HepG2 (cell line): ENCODE results near the gene KLHL12. TPM values are rescaled to one million over a fixed set of nuclear protein-coding genes. Genes with fewer than 3 reads are reported as not detected.
A peak's percentile ranks its signal among the peaks of the same experiment; 100 is the strongest.

ENCODE experiments used
- FOXC1 ChIP-seq: sonication (generic); formaldehyde crosslinking; IDR thresholded peaks from 2 replicates; pipeline ENCODE4 v1.8.0; 2022; ENCODE audit warnings: mild to moderate bottlenecking, missing genetic modification reagents, borderline replicate concordance
- HCFC1 ChIP-seq: fragments of 150-350 bp; IDR thresholded peaks from 2 replicates; pipeline ENCODE4 v1.6.1; 2014; ENCODE audit warnings: low read depth, low read length
- MAF1 ChIP-seq: sonication (generic); formaldehyde crosslinking; IDR thresholded peaks from 2 replicates; pipeline ENCODE4 v1.5.0; 2020; ENCODE audit warnings: missing genetic modification reagents, borderline replicate concordance
- MED1 ChIP-seq: sonication (generic); formaldehyde crosslinking; IDR thresholded peaks from 2 replicates; pipeline ENCODE4 v1.4.0; 2020; ENCODE audit warnings: missing genetic modification reagents
- MTF1 ChIP-seq: sonication (generic); formaldehyde crosslinking; IDR thresholded peaks from 2 replicates; pipeline ENCODE4 v1.5.0; 2020; ENCODE audit warnings: missing genetic modification reagents
- SAP130 ChIP-seq: IDR thresholded peaks from 2 replicates; pipeline ENCODE4 v1.6.1; 2016; ENCODE audit warnings: low read depth
- SNAPC2 ChIP-seq: sonication (generic); formaldehyde crosslinking; IDR thresholded peaks from 2 replicates; pipeline ENCODE4 v1.8.1; 2022; ENCODE audit warnings: mild to moderate bottlenecking, missing genetic modification reagents
- ZNF337 ChIP-seq: sonication (generic); formaldehyde crosslinking; IDR thresholded peaks from 2 replicates; pipeline ENCODE4 v1.5.1; 2020; ENCODE audit warnings: missing genetic modification reagents, low read depth, mild to moderate bottlenecking, borderline replicate concordance
- ZNF501 ChIP-seq: sonication (generic); formaldehyde crosslinking; IDR thresholded peaks from 2 replicates; pipeline ENCODE4 v1.5.1; 2020; ENCODE audit warnings: mild to moderate bottlenecking, moderate library complexity, missing genetic modification reagents
- ZNF549 ChIP-seq: sonication (generic); formaldehyde crosslinking; IDR thresholded peaks from 2 replicates; pipeline ENCODE4 v1.5.0; 2020; ENCODE audit warnings: missing genetic modification reagents
- ZNF782 ChIP-seq: sonication (generic); formaldehyde crosslinking; IDR thresholded peaks from 2 replicates; pipeline ENCODE4 v1.4.0; 2020; ENCODE audit warnings: missing genetic modification reagents, mild to moderate bottlenecking, borderline replicate concordance
- ZSCAN9 ChIP-seq: IDR thresholded peaks from 2 replicates; pipeline ENCODE4 v1.6.1; 2016; ENCODE audit warnings: borderline replicate concordance
- polyA plus RNA-seq, 8 experiments: library from polyadenylated mRNA; depleted of rRNA in 3 of 8; stranded (reverse) in 7 of 8; unstranded in 1 of 8; fragments of >200 nt; fragmentation: Illumina TruSeq in 4 of 8; extraction: Trizol in 4 of 8; gene quantifications; 2 replicates each; pipeline versions ENCODE4 v1.2.1 to v1.2.3, GENCODE V29; 2011 to 2016; ENCODE audit warnings: low read depth in 4 of 8, missing spikeins in 1 of 8, mixed read lengths in 1 of 8; ENCODE audit not compliant: insufficient read depth in 1 of 8
- total RNA-seq, 5 experiments: library from RNA; depleted of rRNA; stranded (reverse); fragments of >200 nt; fragmentation: Illumina TruSeq; extraction: Trizol; gene quantifications; 2 replicates each; pipeline ENCODE4 v1.2.3, GENCODE V29; 2016; ENCODE audit warnings: low read depth in 1 of 5
- TF ChIP-seq, protein P1 (sequence below): sonication (generic); formaldehyde crosslinking; IDR thresholded peaks from 2 replicates; pipeline ENCODE4 v1.8.0; 2022; ENCODE audit warnings: low read depth, missing genetic modification reagents
- TF ChIP-seq, protein P2 (sequence below): sonication (generic); formaldehyde crosslinking; IDR thresholded peaks from 2 replicates; pipeline ENCODE4 v1.4.0; 2020; ENCODE audit warnings: mild to moderate bottlenecking, missing genetic modification reagents
- TF ChIP-seq, protein P3 (sequence below): IDR thresholded peaks from 2 replicates; pipeline ENCODE4 v1.6.1; 2016; ENCODE audit warnings: missing biosample characterization, missing genetic modification reagents, low read depth
- TF ChIP-seq, protein P4 (sequence below): sonication (generic); formaldehyde crosslinking; IDR thresholded peaks from 2 replicates; pipeline ENCODE4 v1.4.0; 2020; ENCODE audit warnings: missing genetic modification reagents; ENCODE audit errors: not compliant biosample characterization

The KLHL12 gene
- total and polyA plus RNA-seq, 2 of the 13 experiments (the other 11 are each of a cell fraction or from before 2014, with no cell fraction given), result 19.2 to 25.2 TPM

DNA sequence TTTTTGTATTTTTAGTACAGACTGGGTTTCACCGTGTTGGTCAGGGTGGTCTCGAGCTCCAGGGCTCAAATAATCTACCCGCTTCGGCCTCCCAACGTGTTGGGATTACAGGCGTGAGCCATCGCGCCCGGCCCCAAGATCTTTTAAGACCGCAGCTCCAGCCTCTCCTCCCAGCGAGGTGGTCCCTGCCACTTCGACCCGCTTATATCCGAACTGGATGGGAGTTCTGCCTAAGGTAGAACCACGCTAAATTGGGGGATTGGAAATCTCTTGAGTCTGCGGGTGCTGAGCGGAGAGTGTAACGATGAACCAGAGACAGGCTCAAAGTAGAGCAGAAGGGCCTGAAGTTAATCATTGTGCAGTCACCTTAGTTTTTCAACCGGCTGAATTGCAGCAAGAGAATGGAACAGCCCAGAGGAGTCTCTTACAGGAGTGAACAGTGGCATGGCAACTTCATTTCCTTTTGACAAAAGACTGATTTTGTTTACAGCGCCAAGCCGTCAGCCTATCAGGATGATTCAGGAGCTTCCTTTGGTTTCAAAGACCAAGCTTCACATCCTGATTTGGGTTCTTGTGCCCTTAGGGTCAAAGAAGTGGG lies 40.7 kb upstream of the KLHL12 start (continued):
- TF ChIP-seq, protein P1, sequence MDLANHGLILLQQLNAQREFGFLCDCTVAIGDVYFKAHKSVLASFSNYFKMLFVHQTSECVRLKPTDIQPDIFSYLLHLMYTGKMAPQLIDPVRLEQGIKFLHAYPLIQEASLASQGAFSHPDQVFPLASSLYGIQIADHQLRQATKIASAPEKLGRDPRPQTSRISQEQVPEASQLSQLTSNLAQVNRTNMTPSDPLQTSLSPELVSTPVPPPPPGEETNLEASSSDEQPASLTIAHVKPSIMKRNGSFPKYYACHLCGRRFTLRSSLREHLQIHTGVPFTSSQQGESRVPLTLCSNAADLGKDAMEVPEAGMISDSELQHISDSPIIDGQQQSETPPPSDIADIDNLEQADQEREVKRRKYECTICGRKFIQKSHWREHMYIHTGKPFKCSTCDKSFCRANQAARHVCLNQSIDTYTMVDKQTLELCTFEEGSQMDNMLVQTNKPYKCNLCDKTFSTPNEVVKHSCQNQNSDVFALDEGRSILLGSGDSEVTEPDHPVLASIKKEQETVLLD, result no peak
- TF ChIP-seq, protein P2, sequence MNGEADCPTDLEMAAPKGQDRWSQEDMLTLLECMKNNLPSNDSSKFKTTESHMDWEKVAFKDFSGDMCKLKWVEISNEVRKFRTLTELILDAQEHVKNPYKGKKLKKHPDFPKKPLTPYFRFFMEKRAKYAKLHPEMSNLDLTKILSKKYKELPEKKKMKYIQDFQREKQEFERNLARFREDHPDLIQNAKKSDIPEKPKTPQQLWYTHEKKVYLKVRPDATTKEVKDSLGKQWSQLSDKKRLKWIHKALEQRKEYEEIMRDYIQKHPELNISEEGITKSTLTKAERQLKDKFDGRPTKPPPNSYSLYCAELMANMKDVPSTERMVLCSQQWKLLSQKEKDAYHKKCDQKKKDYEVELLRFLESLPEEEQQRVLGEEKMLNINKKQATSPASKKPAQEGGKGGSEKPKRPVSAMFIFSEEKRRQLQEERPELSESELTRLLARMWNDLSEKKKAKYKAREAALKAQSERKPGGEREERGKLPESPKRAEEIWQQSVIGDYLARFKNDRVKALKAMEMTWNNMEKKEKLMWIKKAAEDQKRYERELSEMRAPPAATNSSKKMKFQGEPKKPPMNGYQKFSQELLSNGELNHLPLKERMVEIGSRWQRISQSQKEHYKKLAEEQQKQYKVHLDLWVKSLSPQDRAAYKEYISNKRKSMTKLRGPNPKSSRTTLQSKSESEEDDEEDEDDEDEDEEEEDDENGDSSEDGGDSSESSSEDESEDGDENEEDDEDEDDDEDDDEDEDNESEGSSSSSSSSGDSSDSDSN (CRISPR knock-in tag), result no peak
- TF ChIP-seq MED1 (no peak), ZSCAN9 (CRISPR knock-in tag) (no peak), ZNF549 (no peak), ZNF337 (no peak), SNAPC2 (CRISPR knock-in tag) (no peak), ZNF782 (CRISPR knock-in tag) (0 out of 2 replicates have a peak, but pooled peaks have one; percentile 46), FOXC1 (CRISPR knock-in tag) (0 out of 2 replicates have a peak, but pooled peaks have one; percentile 25), HCFC1 (no peak), MAF1 (CRISPR knock-in tag) (no peak), MTF1 (CRISPR knock-in tag) (no peak), SAP130 (CRISPR knock-in tag) (peak; percentile 69), ZNF501 (no peak)
- TF ChIP-seq, protein P3, sequence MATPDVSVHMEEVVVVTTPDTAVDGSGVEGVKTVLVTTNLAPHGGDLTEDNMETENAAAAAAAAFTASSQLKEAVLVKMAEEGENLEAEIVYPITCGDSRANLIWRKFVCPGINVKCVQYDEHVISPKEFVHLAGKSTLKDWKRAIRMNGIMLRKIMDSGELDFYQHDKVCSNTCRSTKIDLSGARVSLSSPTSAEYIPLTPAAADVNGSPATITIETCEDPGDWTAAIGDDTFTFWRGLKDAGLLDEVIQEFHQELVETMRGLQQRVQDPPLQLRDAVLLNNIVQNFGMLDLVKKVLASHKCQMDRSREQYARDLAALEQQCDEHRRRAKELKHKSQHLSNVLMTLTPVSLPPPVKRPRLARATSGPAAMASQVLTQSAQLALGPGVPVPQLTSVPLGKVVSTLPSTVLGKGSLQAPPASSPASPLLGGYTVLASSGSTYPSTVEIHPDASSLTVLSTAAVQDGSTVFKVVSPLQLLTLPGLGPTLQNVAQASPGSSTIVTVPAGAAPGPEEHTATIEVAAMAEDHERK (CRISPR knock-in tag), result no peak
- TF ChIP-seq, protein P4, sequence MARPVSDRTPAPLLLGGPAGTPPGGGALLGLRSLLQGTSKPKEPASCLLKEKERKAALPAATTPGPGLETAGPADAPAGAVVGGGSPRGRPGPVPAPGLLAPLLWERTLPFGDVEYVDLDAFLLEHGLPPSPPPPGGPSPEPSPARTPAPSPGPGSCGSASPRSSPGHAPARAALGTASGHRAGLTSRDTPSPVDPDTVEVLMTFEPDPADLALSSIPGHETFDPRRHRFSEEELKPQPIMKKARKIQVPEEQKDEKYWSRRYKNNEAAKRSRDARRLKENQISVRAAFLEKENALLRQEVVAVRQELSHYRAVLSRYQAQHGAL, result no peak
